Adrenal gland (tissue), 5 donors: ENCODE results near the gene FCER2.
"Not testable (repeated sequence)": the region's sequence is repeated elsewhere in the genome, so short reads cannot be mapped to it uniquely, and the experiment has no call there.

Experiments
- CTCF ChIP-seq, 6 experiments: fragments of 450-650 bp in 4 of 6; fragments of 200-600 bp in 2 of 6; sonication (generic) in 1 of 6; IDR thresholded peaks; 1 replicate in 5 of 6; 2 replicates in 1 of 6; pipeline versions ENCODE4 v1.5.1 to v1.8.0; 2016 to 2021; ENCODE audit warnings: antibody characterized with exemption in 6 of 6, mild to moderate bottlenecking in 2 of 6, moderate library complexity in 1 of 6
- POLR2A ChIP-seq, 2 donors: fragments of 450-650 bp; IDR thresholded peaks; one replicate each; pipeline ENCODE4 v1.6.1; 2017; ENCODE audit warnings: antibody characterized with exemption in 2 of 2, mild to moderate bottlenecking in 2 of 2, moderate library complexity in 1 of 2
- donor health status: DM: no; HTN: no; CAD: no.

DNA sequence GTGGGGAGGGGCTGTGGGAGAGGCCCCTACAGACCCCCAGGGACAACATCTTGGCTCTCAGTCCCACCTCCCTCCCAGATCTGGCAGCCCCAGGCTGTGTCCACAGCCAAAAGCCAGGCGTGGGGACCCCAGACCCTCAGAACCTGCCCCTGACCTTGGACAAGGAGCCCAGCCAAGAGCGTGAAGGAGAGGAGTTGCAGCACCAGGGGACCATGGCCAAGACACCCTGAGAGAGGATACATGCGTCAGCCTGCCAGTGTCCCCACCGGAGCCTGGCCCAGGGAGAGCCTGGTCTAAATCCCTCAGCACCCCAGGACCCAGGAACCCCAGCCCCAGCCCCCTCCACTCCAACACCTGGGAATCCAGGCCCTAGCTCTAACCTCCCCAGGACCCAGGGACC, 44.4 kb upstream of the FCER2 start:
- TF ChIP-seq POLR2A, CTCF (IDR thresholded peaks at IDR 0.05): not testable (repeated sequence)
